Upper lobe of right lung (tissue), 1 donor: ENCODE measurements around the gene PKD1L1. TPM values are rescaled to one million over a fixed set of nuclear protein-coding genes. Genes with fewer than 3 reads are reported as not detected.

Experiments used
- ATAC-seq: fragments of 200-7000 bp; cut with Tn5 transposase; one replicate; pipeline ENCODE4 v1.9.1; 2020; ENCODE audit warnings: mild to moderate bottlenecking, moderate library complexity
- DNase-seq: peaks from one replicate; pipeline ENCODE4 v3.0.0-alpha.2; 2020
- H3K27ac ChIP-seq: fragments of 200-600 bp; one replicate; pipeline ENCODE4 v1.8.0; 2022
- H3K27me3 ChIP-seq: fragments of 200-600 bp; one replicate; pipeline ENCODE4 v1.8.0; 2022; ENCODE audit warnings: mild to moderate bottlenecking
- H3K36me3 ChIP-seq: fragments of 200-600 bp; one replicate; pipeline ENCODE4 v1.8.0; 2022
- H3K4me1 ChIP-seq: fragments of 200-600 bp; one replicate; pipeline ENCODE4 v1.8.0; 2022
- H3K4me3 ChIP-seq: fragments of 200-600 bp; one replicate; pipeline ENCODE4 v1.8.0; 2022; ENCODE audit warnings: mild to moderate bottlenecking
- H3K9me3 ChIP-seq: fragments of 200-600 bp; one replicate; pipeline ENCODE4 v1.8.0; 2022
- CTCF ChIP-seq: fragments of 200-600 bp; IDR thresholded peaks from one replicate; pipeline ENCODE4 v1.8.0; 2022; ENCODE audit warnings: antibody characterized with exemption
- intact Hi-C: fragments of 100-400 bp; cut with DNase I; formaldehyde crosslinking; loops from one replicate; pipeline ENCODE4 v1.11.0; 2022
- total RNA-seq: library from RNA; stranded (reverse); fragmentation: NEBNext Ultra II Directional; extraction: Animal tissue kit (Norgen Biotek cat#: 25700); gene quantifications from one replicate; pipeline ENCODE4 v1.2.1, GENCODE V29; 2021
- donor health status: DM: no; HTN: yes; CAD: no; lungs with severe emphysema.

PKD1L1 gene
- total RNA-seq, 1 donor from 2014 or later, result 1.0 TPM

- Histone ChIP-seq H3K27ac (no peak overlapping the region), H3K4me3 (no peak overlapping the region), H3K9me3 (no peaks in the 10 kb centered on the region), H3K4me1 (no peaks in the 10 kb centered on the region), H3K36me3 (no peaks in the 10 kb centered on the region), H3K27me3 (no peaks in the 10 kb centered on the region)
- no peak for ATAC-seq
- intact Hi-C loops, result loop anchor here (10.0 kb wide), 1 partner anchor 375 kb away; no protein-coding TSS in a partner anchor
- no peak for DNase-seq
- no peak for TF ChIP-seq CTCF
Measured at GRCh38 chr7:47819607-47819920, 128.7 kb downstream of the PKD1L1 start.

- no peak overlapping the region for H3K4me3 ChIP-seq
- TF ChIP-seq CTCF, result peak; percentile 95
- no peaks in the 10 kb centered on the region for H3K9me3 ChIP-seq
- intact Hi-C loops, result loop anchor here (10.0 kb wide), 1 partner anchor 374 kb away; no protein-coding TSS in a partner anchor
- no peak overlapping the region for H3K27ac ChIP-seq
- DNase-seq (peak; percentile 72), ATAC-seq (peak; percentile 88)
- no peaks in the 10 kb centered on the region for H3K4me1 ChIP-seq
- H3K36me3 ChIP-seq, result no peaks in the 10 kb centered on the region
- H3K27me3 ChIP-seq, result no peaks in the 10 kb centered on the region
Measured at GRCh38 chr7:47818796-47819606, 129.3 kb downstream of the PKD1L1 start.

GRCh38 chr7:47817917-47818316 is 130.3 kb downstream of the PKD1L1 start:
- ATAC-seq (no peak), DNase-seq (peak; percentile 34)
- peaks cover 7% of the 10 kb centered on the region for H3K4me1 ChIP-seq
- no peak overlapping the region for H3K4me3 ChIP-seq
- intact Hi-C loops, result loop anchor here (10.0 kb wide), 1 partner anchor 373 kb away; no protein-coding TSS in a partner anchor
- no peaks in the 10 kb centered on the region for H3K27me3 ChIP-seq
- H3K36me3 ChIP-seq, result no peaks in the 10 kb centered on the region
- no peak overlapping the region for H3K27ac ChIP-seq
- no peaks in the 10 kb centered on the region for H3K9me3 ChIP-seq
- TF ChIP-seq CTCF, result no peak

- intact Hi-C loops, result loop anchor here (10.0 kb wide), 1 partner anchor 372 kb away; no protein-coding TSS in a partner anchor
- H3K27ac ChIP-seq, result no peak overlapping the region
Measured at GRCh38 chr7:47816647-47817046, 131.6 kb downstream of the PKD1L1 start.

GRCh38 chr7:47815867-47816266 is 132.4 kb downstream of the PKD1L1 start:
- H3K9me3 ChIP-seq, result no peaks in the 10 kb centered on the region
- TF ChIP-seq CTCF, result no peak
- H3K4me3 ChIP-seq, result no peak overlapping the region
- H3K36me3 ChIP-seq, result no peaks in the 10 kb centered on the region
- DNase-seq (peak; percentile 46), ATAC-seq (no peak)
- no peaks in the 10 kb centered on the region for H3K27me3 ChIP-seq
- intact Hi-C loops, result loop anchor here (10.0 kb wide), 1 partner anchor 371 kb away; no protein-coding TSS in a partner anchor
- H3K27ac ChIP-seq, result no peak overlapping the region
- H3K4me1 ChIP-seq, result peaks cover 7% of the 10 kb centered on the region

More at GRCh38 chr7:47816647-47817046, 131.6 kb downstream of the PKD1L1 start:
- H3K4me3 ChIP-seq, result no peak overlapping the region
- no peaks in the 10 kb centered on the region for H3K9me3 ChIP-seq
- no peak for TF ChIP-seq CTCF
- peak; percentile 12 for DNase-seq
- H3K4me1 ChIP-seq, result peaks cover 7% of the 10 kb centered on the region
- no peaks in the 10 kb centered on the region for H3K36me3 ChIP-seq
- H3K27me3 ChIP-seq, result no peaks in the 10 kb centered on the region
- ATAC-seq, result no peak
